Measurements from ENCODE around the gene RAD51B. TPM values are rescaled to one million over a fixed set of nuclear protein-coding genes. Genes with fewer than 3 reads are reported as not detected.

Gene RAD51B
- total RNA-seq, 4 donors from 2014 or later = 19.6 to 39.7 (median 25.4) TPM

DNA sequence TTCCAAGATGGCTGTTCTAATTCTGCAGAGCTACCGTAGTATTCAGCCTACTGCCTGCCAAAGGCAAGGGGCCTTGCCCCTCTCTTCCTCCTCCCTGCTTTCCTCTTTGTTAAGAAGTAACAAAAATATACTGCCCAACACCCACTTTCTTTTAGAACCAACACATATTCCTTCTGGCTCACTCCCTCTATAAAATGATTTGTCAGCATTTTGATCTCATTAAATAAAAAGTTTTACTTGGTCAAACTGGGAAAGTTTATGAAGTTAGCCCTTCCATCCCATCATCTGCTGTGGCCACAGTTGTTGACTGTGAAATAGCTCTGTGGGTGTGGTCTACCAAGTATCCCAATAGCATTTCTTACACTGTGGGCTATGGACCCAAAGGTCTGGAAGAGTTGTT is 500.9 kb downstream of the RAD51B start:
- Histone ChIP-seq H3K36me3 (no peaks in the 10 kb centered on the region), H3K4me1 (no peaks in the 10 kb centered on the region), H3K4me3 (no peak overlapping the region), H3K27me3 (no peaks in the 10 kb centered on the region), H3K27ac (no peak overlapping the region), H3K9me3 (no peaks in the 10 kb centered on the region)
- no peak for TF ChIP-seq EP300 (IDR thresholded peaks at IDR 0.05)
- TF ChIP-seq POLR2A (IDR thresholded peaks at IDR 0.05) = no peak
- WGBS = 74% methylated on average over 1 of the region's 1 CpG
- DNase-seq (ENCODE audit: low spot score in 2 of 2) = no peak

DNA sequence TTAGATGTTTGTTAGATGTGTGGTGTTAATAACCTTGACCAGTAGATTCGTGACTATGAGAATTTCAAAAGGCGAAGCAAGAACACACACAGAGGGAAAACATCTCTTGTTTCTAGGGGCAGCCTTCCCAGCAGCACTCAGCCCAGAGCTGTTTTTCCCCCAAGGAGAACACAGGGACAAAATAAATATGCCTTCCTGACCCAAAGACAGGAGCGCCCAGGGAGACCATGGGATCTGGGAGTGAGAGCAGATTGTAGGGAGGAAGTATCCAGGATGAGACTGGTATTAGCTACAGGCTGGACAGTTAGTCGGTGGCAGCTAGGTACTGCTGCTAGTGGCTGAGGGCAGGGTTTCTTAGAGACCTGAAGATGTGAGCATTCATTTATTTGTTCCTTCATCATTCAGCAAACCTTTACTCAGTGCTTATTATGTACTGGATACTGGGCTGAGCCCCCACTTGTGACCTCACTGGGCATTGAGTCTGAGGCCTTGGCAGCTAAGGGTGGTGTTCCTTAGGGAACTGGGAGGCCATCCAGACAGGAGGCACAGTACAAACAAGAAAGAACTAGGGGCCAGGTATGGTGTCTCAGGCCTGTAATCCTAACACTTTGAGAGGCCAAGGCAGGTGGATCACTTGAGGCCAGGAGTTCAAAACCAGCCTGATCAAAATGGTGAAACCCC is 503.5 kb downstream of the RAD51B start:
- no peaks in the 10 kb centered on the region for H3K27me3 ChIP-seq

DNA sequence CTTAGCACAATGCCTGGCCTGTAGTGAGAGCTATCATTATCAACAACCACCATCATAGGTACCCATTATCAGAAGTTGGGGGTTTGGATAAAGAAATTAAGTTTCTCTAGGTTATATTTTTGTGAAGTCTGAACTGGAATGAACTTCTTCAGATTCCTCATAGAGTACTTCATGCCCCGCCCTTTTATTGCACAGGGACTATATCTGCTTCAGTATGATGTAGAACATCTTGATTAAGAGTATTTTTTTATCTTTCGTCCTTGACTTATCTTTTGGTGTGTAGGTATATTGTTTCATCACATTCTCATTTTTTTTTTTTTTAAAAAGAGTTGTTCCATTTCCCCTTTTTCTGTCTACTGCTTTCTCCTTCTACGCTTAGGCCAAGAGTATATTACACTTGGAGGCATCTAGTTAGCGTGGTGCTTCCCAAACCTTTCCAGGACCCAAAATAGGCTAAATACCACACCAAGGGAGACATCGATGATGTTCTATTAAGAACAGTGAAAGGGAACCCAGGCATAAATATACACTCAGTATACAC is 505.8 kb downstream of the RAD51B start:
- TF ChIP-seq EP300 (IDR thresholded peaks at IDR 0.05) (no peak), POLR2A (IDR thresholded peaks at IDR 0.05) (no peak), POLR2AphosphoS5 (IDR thresholded peaks at IDR 0.05) (no peak)
- TF ChIP-seq, protein P1, sequence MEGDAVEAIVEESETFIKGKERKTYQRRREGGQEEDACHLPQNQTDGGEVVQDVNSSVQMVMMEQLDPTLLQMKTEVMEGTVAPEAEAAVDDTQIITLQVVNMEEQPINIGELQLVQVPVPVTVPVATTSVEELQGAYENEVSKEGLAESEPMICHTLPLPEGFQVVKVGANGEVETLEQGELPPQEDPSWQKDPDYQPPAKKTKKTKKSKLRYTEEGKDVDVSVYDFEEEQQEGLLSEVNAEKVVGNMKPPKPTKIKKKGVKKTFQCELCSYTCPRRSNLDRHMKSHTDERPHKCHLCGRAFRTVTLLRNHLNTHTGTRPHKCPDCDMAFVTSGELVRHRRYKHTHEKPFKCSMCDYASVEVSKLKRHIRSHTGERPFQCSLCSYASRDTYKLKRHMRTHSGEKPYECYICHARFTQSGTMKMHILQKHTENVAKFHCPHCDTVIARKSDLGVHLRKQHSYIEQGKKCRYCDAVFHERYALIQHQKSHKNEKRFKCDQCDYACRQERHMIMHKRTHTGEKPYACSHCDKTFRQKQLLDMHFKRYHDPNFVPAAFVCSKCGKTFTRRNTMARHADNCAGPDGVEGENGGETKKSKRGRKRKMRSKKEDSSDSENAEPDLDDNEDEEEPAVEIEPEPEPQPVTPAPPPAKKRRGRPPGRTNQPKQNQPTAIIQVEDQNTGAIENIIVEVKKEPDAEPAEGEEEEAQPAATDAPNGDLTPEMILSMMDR (IDR thresholded peaks at IDR 0.05) = no peak
- no peak for DNase-seq (ENCODE audit: low spot score in 2 of 2)
- H3K36me3 ChIP-seq = no peaks in the 10 kb centered on the region
- H3K27ac ChIP-seq = no peak overlapping the region
- H3K4me1 ChIP-seq = no peaks in the 10 kb centered on the region
- 88% methylated on average over 5 of the region's 5 CpGs for WGBS
- no peaks in the 10 kb centered on the region for H3K27me3 ChIP-seq
- no peak overlapping the region for H3K4me3 ChIP-seq
- H3K9me3 ChIP-seq = no peaks in the 10 kb centered on the region

More for the DNA sequence above, 503.5 kb downstream of the RAD51B start:
- Histone ChIP-seq H3K27ac (no peak overlapping the region), H3K4me3 (no peak overlapping the region), H3K9me3 (no peaks in the 10 kb centered on the region), H3K4me1 (no peaks in the 10 kb centered on the region), H3K36me3 (no peaks in the 10 kb centered on the region)
- 85% methylated on average over 4 of the region's 4 CpGs for WGBS
- TF ChIP-seq POLR2A (IDR thresholded peaks at IDR 0.05) = no peak
- DNase-seq (ENCODE audit: low spot score in 2 of 2) = no peak

DNA sequence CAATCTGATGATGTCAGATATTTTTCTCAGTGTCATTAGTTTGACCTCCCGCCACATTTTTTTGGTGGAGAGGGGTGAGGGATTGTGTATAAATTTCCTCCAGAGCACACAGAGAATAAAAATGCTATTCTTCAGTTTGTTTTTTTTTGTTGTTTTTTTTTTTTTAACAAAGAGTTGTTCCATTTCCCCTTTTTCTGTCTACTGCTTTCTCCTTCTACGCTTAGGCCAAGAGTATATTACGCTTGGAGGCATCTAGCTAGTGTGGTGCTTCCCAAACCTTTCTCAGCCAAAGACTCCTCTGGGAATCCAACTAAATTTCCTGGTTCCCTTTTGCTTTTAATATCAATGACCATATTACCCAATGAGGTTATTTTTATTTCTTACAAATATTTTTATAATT is 507.7 kb downstream of the RAD51B start:
- Histone ChIP-seq H3K9me3 (no peaks in the 10 kb centered on the region), H3K4me3 (no peak overlapping the region), H3K36me3 (no peaks in the 10 kb centered on the region), H3K27me3 (no peaks in the 10 kb centered on the region), H3K27ac (no peak overlapping the region), H3K4me1 (no peaks in the 10 kb centered on the region)
- WGBS = 80% methylated on average over 3 of the region's 3 CpGs
- no peak for DNase-seq (ENCODE audit: low spot score in 2 of 2)
- TF ChIP-seq EP300 (IDR thresholded peaks at IDR 0.05) (no peak), POLR2A (IDR thresholded peaks at IDR 0.05) (no peak), POLR2AphosphoS5 (IDR thresholded peaks at IDR 0.05) (no peak)
- TF ChIP-seq, protein P1 (IDR thresholded peaks at IDR 0.05) = no peak

DNA sequence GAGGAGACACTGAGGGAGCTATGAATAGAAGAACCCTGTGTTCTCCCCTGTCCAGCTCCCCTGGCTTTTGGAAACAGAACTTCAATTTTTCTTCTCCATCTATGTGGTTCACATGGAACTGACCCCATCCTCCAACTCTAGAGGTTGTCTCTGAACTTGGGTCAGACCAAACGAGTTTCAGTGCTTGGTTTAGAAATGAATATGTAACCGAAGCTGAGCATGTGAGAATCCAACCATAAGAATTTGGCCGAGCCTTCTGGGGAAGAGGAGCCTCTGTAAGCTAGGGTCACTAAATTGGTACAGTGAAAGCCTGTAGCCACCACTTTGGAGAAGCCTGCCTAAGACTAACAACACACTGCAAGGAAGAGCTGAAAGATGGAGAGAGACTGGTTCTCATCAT is 508.9 kb downstream of the RAD51B start:
- Histone ChIP-seq H3K27me3 (no peaks in the 10 kb centered on the region), H3K9me3 (no peaks in the 10 kb centered on the region), H3K36me3 (no peaks in the 10 kb centered on the region), H3K4me1 (peaks cover 3% of the 10 kb centered on the region), H3K4me3 (no peak overlapping the region), H3K27ac (no peak overlapping the region)
- DNase-seq (ENCODE audit: low spot score in 2 of 2) = no peak
- TF ChIP-seq POLR2AphosphoS5 (IDR thresholded peaks at IDR 0.05) = no peak
- TF ChIP-seq, protein P1 (IDR thresholded peaks at IDR 0.05) = no peak
- TF ChIP-seq POLR2A (IDR thresholded peaks at IDR 0.05) = no peak
- TF ChIP-seq EP300 (IDR thresholded peaks at IDR 0.05) = no peak
- 95% methylated on average over 3 of the region's 3 CpGs for WGBS

DNA sequence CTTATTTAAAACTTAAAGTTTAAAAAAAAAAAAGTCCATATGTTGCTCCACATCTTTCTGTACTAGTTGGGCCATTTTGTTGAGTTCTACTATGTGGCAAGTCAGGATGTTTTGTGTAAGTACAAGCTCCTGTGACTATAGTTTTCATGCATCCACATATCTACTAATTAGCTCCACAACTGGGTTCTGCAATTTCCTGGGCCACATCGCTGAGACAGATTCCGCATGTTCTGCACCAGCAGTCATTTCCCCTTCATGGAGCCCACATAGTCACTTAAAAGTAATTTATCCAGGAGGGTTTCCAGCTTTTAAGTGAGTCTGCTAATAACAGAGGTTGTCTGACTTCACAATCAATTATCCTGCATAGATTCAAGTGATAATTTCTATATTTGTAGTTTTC is 511.8 kb downstream of the RAD51B start:
- no peaks in the 10 kb centered on the region for H3K9me3 ChIP-seq
- H3K4me3 ChIP-seq = no peak overlapping the region
- H3K4me1 ChIP-seq = peaks cover 3% of the 10 kb centered on the region
- H3K27ac ChIP-seq = no peak overlapping the region
- DNase-seq (ENCODE audit: low spot score in 2 of 2) = no peak
- 78% methylated on average over 2 of the region's 2 CpGs for WGBS
- H3K27me3 ChIP-seq = no peaks in the 10 kb centered on the region
- no peaks in the 10 kb centered on the region for H3K36me3 ChIP-seq
- TF ChIP-seq, protein P1 (IDR thresholded peaks at IDR 0.05) = no peak
- TF ChIP-seq POLR2AphosphoS5 (IDR thresholded peaks at IDR 0.05) = no peak
- no peak for TF ChIP-seq POLR2A (IDR thresholded peaks at IDR 0.05)
- TF ChIP-seq EP300 (IDR thresholded peaks at IDR 0.05) = no peak
